Pancreas (tissue), 10 donors: Measurements from ENCODE around the gene EDN2. TPM values are rescaled to one million over a fixed set of nuclear protein-coding genes. Genes with fewer than 3 reads are reported as not detected.

Experiments used
- ATAC-seq, 4 donors: fragments of 200-7000 bp; cut with Tn5 transposase; one replicate each; pipeline versions ENCODE4 v1.8.0 to v1.9.1; 2020; ENCODE audit warnings: mild to moderate bottlenecking in 4 of 4, moderate library complexity in 4 of 4
- DNase-seq, 6 donors: peaks; one replicate each; pipeline ENCODE4 v3.0.0-alpha.2; 2020
- FAIRE-seq: peaks from 2 replicates; lab custom pipeline; 2012; peaks lifted over from hg19 to GRCh38; lab: Jason Lieb, UNC
- H3K27ac ChIP-seq, 4 donors: fragments of 200-600 bp; sonication (generic); 1 replicate in 3 of 4; 2 replicates in 1 of 4; pipeline versions ENCODE4 v1.5.0 to v1.8.0; 2020
- H3K27me3 ChIP-seq, 4 donors: fragments of 200-600 bp; one replicate each; pipeline ENCODE4 v1.8.0; 2021
- H3K36me3 ChIP-seq, 3 donors: fragments of 200-600 bp; sonication (generic) in 1 of 3; one replicate each; pipeline versions ENCODE4 v1.5.0 to v1.8.0; 2020 to 2021
- H3K4me1 ChIP-seq, 3 donors: fragments of 200-600 bp; one replicate each; pipeline ENCODE4 v1.8.0; 2021
- H3K4me3 ChIP-seq, 4 donors: fragments of 200-600 bp; sonication (generic) in 2 of 4; one replicate each; pipeline versions ENCODE4 v1.5.0 to v1.8.0; 2020 to 2021
- H3K9me3 ChIP-seq, 4 donors: fragments of 200-600 bp; one replicate each; pipeline ENCODE4 v1.8.0; 2021
- WGBS, 2 donors: extraction: QIAGEN DNeasy Blood & Tissue Kit; methylation state at CpG; one replicate each; pipeline ENCODE4 v1.1.7; 2013; 5-methylcytosine and 5-hydroxymethylcytosine counted together
- intact Hi-C, 3 donors: fragments of 100-400 bp; cut with DNase I; formaldehyde crosslinking; loops; one replicate each; pipeline versions ENCODE4 v1.11.1 to v1.14.2; 2022
- polyA plus RNA-seq, 2 donors: library from polyadenylated mRNA; stranded (reverse); fragments of 200-250 nt; gene quantifications; one replicate each; pipeline ENCODE4 v1.2.3, GENCODE V29; 2013
- total RNA-seq, 6 donors: library from RNA; stranded (reverse); fragmentation: NEBNext Ultra II Directional in 4 of 6; extraction: Animal tissue kit (Norgen Biotek cat#: 25700) in 4 of 6; gene quantifications; one replicate each; pipeline versions ENCODE4 v1.2.1 to v1.2.4, GENCODE V29; 2021 to 2023
- TF ChIP-seq, protein P1 (sequence below), 4 donors: fragments of 200-600 bp; sonication (generic) in 3 of 4; IDR thresholded peaks; one replicate each; pipeline versions ENCODE4 v1.5.0 to v1.8.0; 2021; ENCODE audit warnings: antibody characterized with exemption in 4 of 4
- donor health status: healthy with polysubstance abuse.
- donor health status: DM: no; HTN: no; CAD: no; lungs with moderate emphysema.
- donor health status: DM: no; HTN: no; CAD: no.
- donor health status: control.
- donor health status: control.
- donor health status: Bipolar disorder and iron deficiency.
- donor health status: DM: yes; HTN: yes; CAD: no.
- donor health status: DM: no; HTN: no; CAD: no.
- donor health status: DM: no; HTN: no; CAD: no.
- donor health status: DM: yes; HTN: yes; CAD: no.

EDN2 gene
- total and polyA plus RNA-seq, 8 donors, result 1.2 to 8.3 (median 1.8) TPM

DNA sequence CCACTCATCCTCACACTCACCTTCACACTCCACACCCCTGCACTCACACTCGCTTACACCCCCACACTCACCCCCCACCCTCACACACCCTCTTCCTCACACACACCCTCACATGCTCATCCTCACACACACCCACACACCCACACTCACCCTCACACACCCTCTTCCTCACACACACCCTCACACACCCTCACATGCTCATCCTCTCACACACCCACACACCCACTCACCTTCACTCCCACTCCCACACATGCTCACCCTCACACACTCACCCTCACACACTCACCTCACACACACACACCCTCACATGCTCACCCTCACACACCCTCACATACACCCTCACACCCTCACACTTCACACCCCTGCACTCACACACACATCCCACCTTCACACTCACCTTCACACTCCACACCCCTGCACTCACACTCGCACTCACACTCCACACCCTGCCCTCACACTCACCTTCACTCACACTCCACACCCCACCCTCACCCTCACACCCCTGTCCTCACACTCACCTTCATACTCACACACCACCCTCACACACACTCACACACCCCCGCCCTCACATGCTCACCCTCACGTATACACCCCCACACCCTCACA is 42.6 kb upstream of the EDN2 start:
- no peak for FAIRE-seq

DNA sequence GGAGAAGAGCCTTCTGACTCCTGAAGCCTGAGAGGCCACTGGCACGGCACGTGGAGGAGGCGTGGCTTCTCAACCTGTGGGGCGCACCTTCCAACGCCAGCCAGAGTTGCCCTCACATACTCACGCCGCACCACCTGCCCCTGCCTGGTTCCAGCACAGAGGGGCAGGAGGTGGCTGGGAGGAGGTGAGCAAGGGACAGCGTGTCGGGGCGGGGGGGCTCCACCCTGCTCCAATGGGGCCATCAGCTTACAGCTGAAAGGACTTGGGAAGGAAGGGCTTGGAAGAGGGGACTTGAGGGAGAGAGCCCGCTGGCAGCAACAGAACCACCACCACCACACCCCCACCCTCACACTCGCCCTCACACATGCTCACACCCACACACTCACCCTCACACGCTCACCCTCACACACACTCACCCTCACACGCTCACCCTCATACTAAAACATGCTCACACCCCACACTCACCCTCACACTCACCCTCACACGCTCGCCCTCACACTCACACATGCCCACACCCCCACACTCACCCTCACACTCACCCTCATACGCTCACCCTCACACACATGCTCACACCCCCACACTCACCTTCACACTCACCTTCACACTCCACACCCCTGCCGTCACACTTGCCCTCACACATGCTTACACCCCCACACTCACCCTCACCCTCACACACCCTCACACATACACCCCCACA is 41.6 kb upstream of the EDN2 start:
- no peak for ATAC-seq
- no peak for FAIRE-seq
- no peak for DNase-seq
- 81 to 85% methylated on average over 17 to 18 of the region's 18 CpGs for WGBS, 2 donors
- TF ChIP-seq, protein P1, sequence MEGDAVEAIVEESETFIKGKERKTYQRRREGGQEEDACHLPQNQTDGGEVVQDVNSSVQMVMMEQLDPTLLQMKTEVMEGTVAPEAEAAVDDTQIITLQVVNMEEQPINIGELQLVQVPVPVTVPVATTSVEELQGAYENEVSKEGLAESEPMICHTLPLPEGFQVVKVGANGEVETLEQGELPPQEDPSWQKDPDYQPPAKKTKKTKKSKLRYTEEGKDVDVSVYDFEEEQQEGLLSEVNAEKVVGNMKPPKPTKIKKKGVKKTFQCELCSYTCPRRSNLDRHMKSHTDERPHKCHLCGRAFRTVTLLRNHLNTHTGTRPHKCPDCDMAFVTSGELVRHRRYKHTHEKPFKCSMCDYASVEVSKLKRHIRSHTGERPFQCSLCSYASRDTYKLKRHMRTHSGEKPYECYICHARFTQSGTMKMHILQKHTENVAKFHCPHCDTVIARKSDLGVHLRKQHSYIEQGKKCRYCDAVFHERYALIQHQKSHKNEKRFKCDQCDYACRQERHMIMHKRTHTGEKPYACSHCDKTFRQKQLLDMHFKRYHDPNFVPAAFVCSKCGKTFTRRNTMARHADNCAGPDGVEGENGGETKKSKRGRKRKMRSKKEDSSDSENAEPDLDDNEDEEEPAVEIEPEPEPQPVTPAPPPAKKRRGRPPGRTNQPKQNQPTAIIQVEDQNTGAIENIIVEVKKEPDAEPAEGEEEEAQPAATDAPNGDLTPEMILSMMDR (IDR thresholded peaks at IDR 0.05), result no peak
- no peaks in the 10 kb centered on the region for H3K4me1 ChIP-seq
- H3K4me3 ChIP-seq, result no peak overlapping the region
- no peaks in the 10 kb centered on the region for H3K27me3 ChIP-seq
- H3K36me3 ChIP-seq, result no peaks in the 10 kb centered on the region
- intact Hi-C loops, result no loop called here
- no peaks in the 10 kb centered on the region for H3K9me3 ChIP-seq
- H3K27ac ChIP-seq, result no peak overlapping the region

More for the DNA sequence above, 42.6 kb upstream of the EDN2 start:
- intact Hi-C loops, result no loop called here
- DNase-seq, result no peak
- Histone ChIP-seq H3K36me3 (no peaks in the 10 kb centered on the region), H3K4me1 (no peaks in the 10 kb centered on the region), H3K4me3 (no peak overlapping the region), H3K9me3 (no peaks in the 10 kb centered on the region), H3K27ac (no peak overlapping the region), H3K27me3 (no peaks in the 10 kb centered on the region)
- TF ChIP-seq, protein P1 (IDR thresholded peaks at IDR 0.05), result no peak
- 90 to 91% methylated on average over 4 of the region's 4 CpGs for WGBS, 2 donors
- no peak for ATAC-seq

DNA sequence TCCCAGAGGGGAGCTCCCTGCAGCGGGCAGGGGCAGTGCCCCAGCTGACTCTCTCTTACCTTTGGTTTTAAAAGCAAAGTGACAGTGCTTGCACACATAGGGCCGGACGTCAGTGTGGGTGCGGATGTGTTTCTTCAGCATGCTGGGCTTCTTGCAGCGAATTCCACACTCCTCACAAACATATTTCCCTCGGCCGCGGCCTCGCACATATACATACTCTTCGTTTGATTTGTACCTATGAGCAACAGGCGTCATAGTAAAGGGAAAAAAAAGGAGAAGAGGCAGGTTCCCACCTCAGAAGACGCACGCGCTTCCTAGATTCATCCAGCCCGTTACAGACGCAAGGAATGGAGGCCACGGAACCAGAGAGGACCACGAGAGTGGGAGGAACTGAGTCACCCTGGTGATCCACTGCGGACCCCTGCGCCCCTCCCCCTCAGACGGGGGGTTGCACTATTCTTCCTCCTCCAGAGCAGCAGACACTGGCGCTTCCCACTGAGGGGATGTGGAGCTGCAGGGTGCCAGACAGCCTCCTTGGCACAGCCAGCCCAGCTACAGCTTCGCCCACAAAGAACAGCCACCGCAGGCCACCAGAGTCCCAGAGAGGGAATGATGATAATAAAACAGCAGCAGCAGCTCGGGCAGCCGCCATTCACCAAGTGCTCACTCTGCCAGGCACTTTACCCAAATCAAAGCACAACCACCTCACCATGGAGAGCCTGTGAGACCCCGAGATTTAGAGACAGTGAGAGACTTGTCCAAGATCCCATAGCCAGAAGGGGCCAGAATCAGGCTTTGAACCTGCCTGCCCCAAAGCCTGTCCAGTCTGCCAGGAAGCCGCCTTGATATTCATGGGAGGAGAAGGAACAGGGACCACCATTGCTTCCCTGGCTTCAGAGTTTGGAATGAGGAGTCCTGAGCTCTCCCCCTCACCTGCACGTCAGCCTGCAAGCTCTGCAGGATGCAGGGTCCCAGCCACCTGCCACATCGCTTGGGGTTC is 40.5 kb upstream of the EDN2 start:
- ATAC-seq, result no peak
- Histone ChIP-seq H3K9me3 (no peaks in the 10 kb centered on the region), H3K4me1 (no peaks in the 10 kb centered on the region), H3K27ac (no peak overlapping the region), H3K4me3 (no peak overlapping the region), H3K36me3 (no peaks in the 10 kb centered on the region), H3K27me3 (no peaks in the 10 kb centered on the region)
- no peak for FAIRE-seq
- TF ChIP-seq, protein P1 (IDR thresholded peaks at IDR 0.05), result no peak
- 89 to 94% methylated on average over 30 of the region's 30 CpGs for WGBS, 2 donors
- intact Hi-C loops, result no loop called here
- DNase-seq, result peak in 1 of 6 donors; percentile 33

DNA sequence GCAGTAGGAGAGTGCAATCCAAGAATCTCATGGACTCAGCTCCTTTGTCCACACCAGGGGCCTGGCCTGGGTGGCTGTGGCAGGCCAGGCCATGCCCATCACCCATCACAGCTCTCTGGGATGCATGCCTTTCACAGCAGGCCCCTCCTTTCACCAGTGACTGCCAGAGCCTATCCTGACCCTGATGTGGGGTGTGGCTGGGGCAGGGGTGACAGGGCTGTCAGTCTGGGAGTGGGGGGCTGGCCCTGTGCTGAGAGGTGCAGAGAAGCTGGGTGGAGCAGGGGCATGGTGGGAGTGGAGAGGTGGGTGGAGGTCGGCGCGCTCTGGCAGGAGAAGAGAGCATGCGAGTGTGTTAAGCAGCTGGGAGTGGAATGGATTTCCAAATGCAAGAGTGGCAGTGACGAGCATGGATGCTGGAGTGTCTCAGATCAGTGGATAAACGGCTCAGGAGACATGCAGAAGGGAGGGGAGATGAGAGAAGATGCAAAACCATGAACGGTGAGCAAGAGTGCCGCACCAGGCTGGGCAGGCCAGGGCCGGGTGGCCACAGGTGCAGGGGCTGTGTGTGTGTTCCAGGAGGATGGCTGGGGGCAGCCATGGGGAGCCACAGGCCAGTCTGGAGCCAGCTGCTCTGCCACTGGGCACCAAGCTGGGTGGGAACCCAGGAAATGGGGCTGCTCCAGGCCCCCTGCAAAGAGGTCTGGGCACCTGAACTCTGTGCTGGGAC is 39.6 kb upstream of the EDN2 start:
- Histone ChIP-seq H3K27me3 (no peaks in the 10 kb centered on the region), H3K4me3 (no peak overlapping the region), H3K9me3 (no peaks in the 10 kb centered on the region), H3K4me1 (no peaks in the 10 kb centered on the region), H3K27ac (no peak overlapping the region), H3K36me3 (no peaks in the 10 kb centered on the region)
- 77 to 86% methylated on average over 9 of the region's 9 CpGs for WGBS, 2 donors
- ATAC-seq (no peak), FAIRE-seq (no peak), DNase-seq (peak in 1 of 6 donors; percentile 62)
- intact Hi-C loops, result no loop called here
- TF ChIP-seq, protein P1 (IDR thresholded peaks at IDR 0.05), result no peak
